HEK293 (cell line): ENCODE results near the gene PAEP.

Source experiments
- CTCF ChIA-PET: fragments of 350-600 bp; formaldehyde crosslinking; extraction: SDS; loops from one replicate; lab custom pipeline; 2021; ENCODE audit warnings: antibody characterized with exemption; lab: Yijun Ruan, JAX
- POLR2A ChIA-PET: fragments of 300-600 bp; formaldehyde crosslinking; extraction: SDS; loops from one replicate; lab custom pipeline; 2020; ENCODE audit warnings: antibody characterized with exemption, inconsistent platforms; lab: Yijun Ruan, JAX
- H3K27ac ChIP-seq: fragments of 200-500 bp; sonication (Bioruptor generic); 2 replicates; pipeline ENCODE4 v1.5.1; 2014; ENCODE audit warnings: low read depth, low read length, control low read depth, inconsistent platforms; ENCODE audit errors: extremely low read depth
- H3K36me3 ChIP-seq, 2 experiments: fragments of 200-500 bp in 1 of 2; sonication (Bioruptor generic) in 1 of 2; 1 replicate in 1 of 2; 2 replicates in 1 of 2; pipeline ENCODE4 v1.5.1; 2014 to 2017; ENCODE audit warnings: inconsistent platforms in 2 of 2, low read length in 2 of 2; ENCODE audit not compliant: control insufficient read depth in 2 of 2, insufficient read depth in 1 of 2
- H3K4me1 ChIP-seq: fragments of 200-500 bp; sonication (Bioruptor generic); 2 replicates; pipeline ENCODE4 v1.5.1; 2014; ENCODE audit warnings: mild to moderate bottlenecking, low read length, inconsistent platforms; ENCODE audit not compliant: control insufficient read depth, insufficient read depth
- H3K4me3 ChIP-seq: 2 replicates; pipeline ENCODE4 v1.5.1; 2011; ENCODE audit warnings: low read depth, mild to moderate bottlenecking, control low read depth, low read length, moderate library complexity
- H3K9me3 ChIP-seq: fragments of 200-500 bp; sonication (Bioruptor generic); 2 replicates; pipeline ENCODE4 v1.5.1; 2014; ENCODE audit warnings: low read depth, low read length, inconsistent platforms; ENCODE audit not compliant: control insufficient read depth, insufficient read depth
- KLF10 ChIP-seq: fragments of 450-650 bp; IDR thresholded peaks from 2 replicates; pipeline ENCODE4 v1.5.1; 2018; ENCODE audit warnings: missing biosample characterization, mild to moderate bottlenecking, missing genetic modification characterization
- SETDB1 ChIP-seq: IDR thresholded peaks from one replicate; pipeline ENCODE4 v1.6.1; 2017; ENCODE audit warnings: mild to moderate bottlenecking, low read length, moderate library complexity, mixed read lengths; ENCODE audit not compliant: insufficient read length
- TCF7L2 ChIP-seq: IDR thresholded peaks from 2 replicates; pipeline ENCODE4 v1.6.1; 2011; ENCODE audit warnings: low read depth, mild to moderate bottlenecking, inconsistent platforms, low read length, moderate library complexity, borderline replicate concordance
- ZFP37 ChIP-seq: fragments of 450-650 bp; formaldehyde crosslinking; IDR thresholded peaks from 2 replicates; pipeline ENCODE4 v1.5.1; 2016; ENCODE audit warnings: missing biosample characterization, missing genetic modification characterization
- ZNF155 ChIP-seq: fragments of 450-650 bp; formaldehyde crosslinking; IDR thresholded peaks from 2 replicates; pipeline ENCODE4 v1.5.1; 2016; ENCODE audit warnings: missing biosample characterization, missing genetic modification characterization
- ZNF202 ChIP-seq: fragments of 450-650 bp; formaldehyde crosslinking; IDR thresholded peaks from 2 replicates; pipeline ENCODE4 v1.5.1; 2016; ENCODE audit warnings: missing biosample characterization, missing genetic modification characterization, borderline replicate concordance
- ZNF223 ChIP-seq: fragments of 450-650 bp; formaldehyde crosslinking; IDR thresholded peaks from 2 replicates; pipeline ENCODE4 v1.5.1; 2016; ENCODE audit warnings: missing biosample characterization, missing genetic modification characterization
- ZNF311 ChIP-seq: fragments of 450-650 bp; formaldehyde crosslinking; IDR thresholded peaks from 2 replicates; pipeline ENCODE4 v1.5.1; 2017; ENCODE audit warnings: missing biosample characterization, missing genetic modification characterization, borderline replicate concordance
- ZNF404 ChIP-seq: fragments of 450-650 bp; formaldehyde crosslinking; IDR thresholded peaks from 2 replicates; pipeline ENCODE4 v1.5.1; 2017; ENCODE audit warnings: missing biosample characterization, missing genetic modification characterization
- ZNF501 ChIP-seq: fragments of 450-650 bp; formaldehyde crosslinking; IDR thresholded peaks from 2 replicates; pipeline ENCODE4 v1.5.1; 2016; ENCODE audit warnings: missing biosample characterization, missing genetic modification characterization
- ZNF529 ChIP-seq: fragments of 450-650 bp; formaldehyde crosslinking; IDR thresholded peaks from 2 replicates; pipeline ENCODE4 v1.5.1; 2017; ENCODE audit warnings: missing genetic modification characterization, missing biosample characterization; ENCODE audit not compliant: insufficient replicate concordance
- ZNF544 ChIP-seq: fragments of 450-650 bp; formaldehyde crosslinking; IDR thresholded peaks from 2 replicates; pipeline ENCODE4 v1.5.0; 2017; ENCODE audit warnings: missing biosample characterization, missing genetic modification characterization
- ZNF548 ChIP-seq: fragments of 450-650 bp; formaldehyde crosslinking; IDR thresholded peaks from 2 replicates; pipeline ENCODE4 v1.5.1; 2016; ENCODE audit warnings: missing biosample characterization, missing genetic modification characterization
- ZNF596 ChIP-seq: fragments of 450-650 bp; IDR thresholded peaks from 2 replicates; pipeline ENCODE4 v1.5.0; 2018; ENCODE audit warnings: missing biosample characterization, mild to moderate bottlenecking, missing genetic modification characterization, moderate library complexity
- ZSCAN23 ChIP-seq: fragments of 450-650 bp; formaldehyde crosslinking; IDR thresholded peaks from 2 replicates; pipeline ENCODE4 v1.5.1; 2016; ENCODE audit warnings: missing biosample characterization, missing genetic modification characterization
- TF ChIP-seq, protein P1 (sequence below): fragments of 450-650 bp; formaldehyde crosslinking; IDR thresholded peaks from 2 replicates; pipeline ENCODE4 v1.5.1; 2016; ENCODE audit warnings: missing biosample characterization, missing genetic modification characterization, borderline replicate concordance
- TF ChIP-seq, protein P2 (sequence below): fragments of 450-650 bp; formaldehyde crosslinking; IDR thresholded peaks from 2 replicates; pipeline ENCODE4 v1.5.1; 2016; ENCODE audit warnings: missing biosample characterization, missing genetic modification characterization
- TF ChIP-seq, protein P3 (sequence below): fragments of 450-650 bp; formaldehyde crosslinking; IDR thresholded peaks from 2 replicates; pipeline ENCODE4 v1.5.1; 2016; ENCODE audit warnings: missing biosample characterization, missing genetic modification characterization

The PAEP gene

DNA sequence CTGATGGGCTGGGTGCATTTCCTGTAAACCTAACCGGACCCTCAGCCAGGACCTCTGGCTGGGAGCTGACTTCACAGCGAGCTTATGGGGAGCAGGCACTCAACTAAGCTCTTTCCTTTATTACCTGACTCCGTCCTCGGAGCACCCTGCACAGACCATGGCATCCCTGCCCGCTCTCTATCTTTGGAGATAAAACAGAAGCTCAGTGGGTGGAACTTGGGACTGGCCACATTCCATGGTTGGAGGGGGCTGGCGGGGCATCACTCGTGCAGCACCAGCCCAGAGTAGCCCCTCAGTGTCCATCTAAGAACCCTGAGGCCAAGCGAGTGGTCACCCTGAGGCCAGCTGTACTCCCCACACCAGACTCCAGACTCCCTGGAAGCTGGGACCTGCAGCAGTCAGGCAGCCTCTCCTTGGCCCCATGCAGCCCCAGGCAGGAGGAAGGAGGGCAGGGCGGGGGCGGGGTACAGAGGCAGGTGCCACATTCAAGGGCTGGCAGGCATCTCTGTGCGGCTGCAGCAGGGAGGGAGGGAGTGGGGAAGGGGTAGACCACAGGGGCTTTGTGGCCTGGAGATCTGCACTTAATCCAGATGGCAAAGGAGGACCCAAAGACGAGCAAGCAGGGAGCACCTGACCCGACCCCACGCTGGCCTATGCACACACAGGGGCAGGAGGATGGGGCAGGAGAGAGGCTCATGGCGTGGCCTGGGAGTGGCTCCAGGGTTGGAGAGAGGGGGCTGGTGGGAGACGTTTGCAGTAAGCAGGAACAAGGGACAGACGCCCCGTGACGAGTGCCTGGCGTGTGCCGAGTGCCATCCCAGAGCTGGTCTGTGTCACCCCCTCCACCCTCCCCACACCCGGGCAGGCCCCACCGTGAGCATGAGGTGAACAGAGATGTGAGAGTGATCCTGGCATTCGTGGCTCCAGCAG is 51.7 kb downstream of the PAEP start (continued):
- TF ChIP-seq ZNF202 (tag by site-specific recombination) (no peak), ZSCAN23 (no peak), ZNF596 (tag by site-specific recombination) (no peak), ZNF529 (tag by site-specific recombination) (no peak)
- TF ChIP-seq, protein P1, sequence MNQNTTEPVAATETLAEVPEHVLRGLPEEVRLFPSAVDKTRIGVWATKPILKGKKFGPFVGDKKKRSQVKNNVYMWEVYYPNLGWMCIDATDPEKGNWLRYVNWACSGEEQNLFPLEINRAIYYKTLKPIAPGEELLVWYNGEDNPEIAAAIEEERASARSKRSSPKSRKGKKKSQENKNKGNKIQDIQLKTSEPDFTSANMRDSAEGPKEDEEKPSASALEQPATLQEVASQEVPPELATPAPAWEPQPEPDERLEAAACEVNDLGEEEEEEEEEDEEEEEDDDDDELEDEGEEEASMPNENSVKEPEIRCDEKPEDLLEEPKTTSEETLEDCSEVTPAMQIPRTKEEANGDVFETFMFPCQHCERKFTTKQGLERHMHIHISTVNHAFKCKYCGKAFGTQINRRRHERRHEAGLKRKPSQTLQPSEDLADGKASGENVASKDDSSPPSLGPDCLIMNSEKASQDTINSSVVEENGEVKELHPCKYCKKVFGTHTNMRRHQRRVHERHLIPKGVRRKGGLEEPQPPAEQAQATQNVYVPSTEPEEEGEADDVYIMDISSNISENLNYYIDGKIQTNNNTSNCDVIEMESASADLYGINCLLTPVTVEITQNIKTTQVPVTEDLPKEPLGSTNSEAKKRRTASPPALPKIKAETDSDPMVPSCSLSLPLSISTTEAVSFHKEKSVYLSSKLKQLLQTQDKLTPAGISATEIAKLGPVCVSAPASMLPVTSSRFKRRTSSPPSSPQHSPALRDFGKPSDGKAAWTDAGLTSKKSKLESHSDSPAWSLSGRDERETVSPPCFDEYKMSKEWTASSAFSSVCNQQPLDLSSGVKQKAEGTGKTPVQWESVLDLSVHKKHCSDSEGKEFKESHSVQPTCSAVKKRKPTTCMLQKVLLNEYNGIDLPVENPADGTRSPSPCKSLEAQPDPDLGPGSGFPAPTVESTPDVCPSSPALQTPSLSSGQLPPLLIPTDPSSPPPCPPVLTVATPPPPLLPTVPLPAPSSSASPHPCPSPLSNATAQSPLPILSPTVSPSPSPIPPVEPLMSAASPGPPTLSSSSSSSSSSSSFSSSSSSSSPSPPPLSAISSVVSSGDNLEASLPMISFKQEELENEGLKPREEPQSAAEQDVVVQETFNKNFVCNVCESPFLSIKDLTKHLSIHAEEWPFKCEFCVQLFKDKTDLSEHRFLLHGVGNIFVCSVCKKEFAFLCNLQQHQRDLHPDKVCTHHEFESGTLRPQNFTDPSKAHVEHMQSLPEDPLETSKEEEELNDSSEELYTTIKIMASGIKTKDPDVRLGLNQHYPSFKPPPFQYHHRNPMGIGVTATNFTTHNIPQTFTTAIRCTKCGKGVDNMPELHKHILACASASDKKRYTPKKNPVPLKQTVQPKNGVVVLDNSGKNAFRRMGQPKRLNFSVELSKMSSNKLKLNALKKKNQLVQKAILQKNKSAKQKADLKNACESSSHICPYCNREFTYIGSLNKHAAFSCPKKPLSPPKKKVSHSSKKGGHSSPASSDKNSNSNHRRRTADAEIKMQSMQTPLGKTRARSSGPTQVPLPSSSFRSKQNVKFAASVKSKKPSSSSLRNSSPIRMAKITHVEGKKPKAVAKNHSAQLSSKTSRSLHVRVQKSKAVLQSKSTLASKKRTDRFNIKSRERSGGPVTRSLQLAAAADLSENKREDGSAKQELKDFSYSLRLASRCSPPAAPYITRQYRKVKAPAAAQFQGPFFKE, result no peak

DNA sequence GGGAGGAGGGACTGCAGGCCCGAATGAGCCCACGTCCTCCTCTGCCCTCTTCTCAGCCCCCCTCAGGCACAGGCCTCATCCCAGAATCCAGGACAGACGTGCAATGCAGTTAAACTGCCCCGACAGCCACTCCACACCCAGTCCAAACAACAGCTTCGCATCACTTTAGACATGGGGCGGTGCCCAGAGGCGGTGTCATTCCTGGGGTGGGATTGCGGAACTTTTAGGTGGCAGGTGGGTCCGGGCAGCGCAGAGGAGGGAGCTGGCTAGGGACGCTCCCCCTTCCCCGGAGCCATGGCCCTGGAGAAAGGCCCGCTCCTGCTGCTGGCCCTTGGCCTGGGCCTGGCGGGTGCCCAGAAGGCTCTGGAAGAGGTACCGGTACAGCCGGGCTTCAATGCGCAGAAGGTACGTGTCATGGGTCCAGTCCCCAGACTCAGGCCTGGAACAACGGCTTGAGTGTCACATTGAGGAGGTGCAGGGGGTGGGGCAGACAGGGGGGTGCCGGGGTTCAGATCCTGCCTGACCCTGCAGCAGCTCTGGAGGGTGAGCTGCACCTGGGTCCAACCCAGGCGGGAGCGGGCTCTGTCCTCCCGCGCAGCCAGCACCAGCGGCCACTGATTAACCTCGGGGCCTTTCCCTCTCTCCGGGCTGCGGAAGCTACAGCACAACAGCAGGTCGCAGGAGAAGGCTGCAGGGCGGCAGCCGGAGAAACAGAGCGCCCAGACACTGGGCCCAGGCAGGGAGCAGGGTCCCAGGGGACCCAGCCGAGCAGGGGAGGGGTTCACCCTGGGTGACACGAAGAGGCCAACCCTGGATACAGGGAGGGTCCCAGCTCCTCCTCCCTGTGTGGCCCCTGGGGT is 52.6 kb downstream of the PAEP start:
- no peaks in the 10 kb centered on the region for H3K9me3 ChIP-seq
- CTCF ChIA-PET, result interaction anchor here (0.6 to 0.7 kb wide), 2 partner anchors 28 to 184 kb away, joined by 3 to 4 read pairs; no protein-coding TSS in a partner anchor
- TF ChIP-seq ZFP37 (tag by site-specific recombination), result no peak
- no peak for TF ChIP-seq KLF10 (tag by site-specific recombination)
- TF ChIP-seq ZNF544 (tag by site-specific recombination), result no peak
- TF ChIP-seq ZNF404, result no peak
- TF ChIP-seq ZNF311 (tag by site-specific recombination), result no peak
- no peak for TF ChIP-seq ZNF223 (tag by site-specific recombination)
- no peak for TF ChIP-seq ZNF501 (tag by site-specific recombination)
- TF ChIP-seq ZNF548, result no peak
- TF ChIP-seq ZNF155 (tag by site-specific recombination), result no peak
- TF ChIP-seq SETDB1, result no peak
- TF ChIP-seq, protein P2, sequence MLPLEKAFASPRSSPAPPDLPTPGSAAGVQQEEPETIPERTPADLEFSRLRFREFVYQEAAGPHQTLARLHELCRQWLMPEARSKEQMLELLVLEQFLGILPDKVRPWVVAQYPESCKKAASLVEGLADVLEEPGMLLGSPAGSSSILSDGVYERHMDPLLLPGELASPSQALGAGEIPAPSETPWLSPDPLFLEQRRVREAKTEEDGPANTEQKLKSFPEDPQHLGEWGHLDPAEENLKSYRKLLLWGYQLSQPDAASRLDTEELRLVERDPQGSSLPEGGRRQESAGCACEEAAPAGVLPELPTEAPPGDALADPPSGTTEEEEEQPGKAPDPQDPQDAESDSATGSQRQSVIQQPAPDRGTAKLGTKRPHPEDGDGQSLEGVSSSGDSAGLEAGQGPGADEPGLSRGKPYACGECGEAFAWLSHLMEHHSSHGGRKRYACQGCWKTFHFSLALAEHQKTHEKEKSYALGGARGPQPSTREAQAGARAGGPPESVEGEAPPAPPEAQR (tag by site-specific recombination), result no peak
- TF ChIP-seq ZNF202 (tag by site-specific recombination), result no peak
- TF ChIP-seq ZNF529 (tag by site-specific recombination), result no peak
- TF ChIP-seq, protein P3, sequence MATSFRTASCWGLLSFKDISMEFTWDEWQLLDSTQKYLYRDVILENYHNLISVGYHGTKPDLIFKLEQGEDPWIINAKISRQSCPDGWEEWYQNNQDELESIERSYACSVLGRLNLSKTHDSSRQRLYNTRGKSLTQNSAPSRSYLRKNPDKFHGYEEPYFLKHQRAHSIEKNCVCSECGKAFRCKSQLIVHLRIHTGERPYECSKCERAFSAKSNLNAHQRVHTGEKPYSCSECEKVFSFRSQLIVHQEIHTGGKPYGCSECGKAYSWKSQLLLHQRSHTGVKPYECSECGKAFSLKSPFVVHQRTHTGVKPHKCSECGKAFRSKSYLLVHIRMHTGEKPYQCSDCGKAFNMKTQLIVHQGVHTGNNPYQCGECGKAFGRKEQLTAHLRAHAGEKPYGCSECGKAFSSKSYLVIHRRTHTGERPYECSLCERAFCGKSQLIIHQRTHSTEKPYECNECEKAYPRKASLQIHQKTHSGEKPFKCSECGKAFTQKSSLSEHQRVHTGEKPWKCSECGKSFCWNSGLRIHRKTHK (tag by site-specific recombination), result no peak
- no peak for TF ChIP-seq TCF7L2
- POLR2A ChIA-PET, result no interaction called here
- no peaks in the 10 kb centered on the region for H3K36me3 ChIP-seq
- no peak overlapping the region for H3K4me3 ChIP-seq
- no peak overlapping the region for H3K27ac ChIP-seq
- H3K4me1 ChIP-seq, result no peaks in the 10 kb centered on the region
